IPS-20b (cell line): ENCODE measurements around the gene RAP1A.
A peak's percentile ranks its signal among the peaks of the same experiment; 100 is the strongest.

Experiments
- H3K27ac ChIP-seq: one replicate; pipeline ENCODE4 v1.5.1; 2013; ENCODE audit warnings: low read length
- H3K27me3 ChIP-seq: 2 replicates; pipeline ENCODE4 v1.6.1; 2013; ENCODE audit warnings: mild to moderate bottlenecking, low read length, inconsistent platforms; ENCODE audit not compliant: insufficient read depth
- H3K36me3 ChIP-seq: 2 replicates; pipeline ENCODE4 v1.6.1; 2013; ENCODE audit warnings: low read depth, mild to moderate bottlenecking, inconsistent platforms, low read length, moderate library complexity; ENCODE audit not compliant: insufficient read depth
- H3K4me1 ChIP-seq: 2 replicates; pipeline ENCODE4 v1.6.1; 2013; ENCODE audit warnings: mild to moderate bottlenecking, control low read depth, inconsistent platforms, low read length, moderate library complexity; ENCODE audit not compliant: insufficient read depth
- H3K4me3 ChIP-seq: 2 replicates; pipeline ENCODE4 v1.5.1; 2013; ENCODE audit warnings: mild to moderate bottlenecking, low read length, inconsistent platforms
- H3K9ac ChIP-seq: 2 replicates; pipeline ENCODE4 v1.6.1; 2013; ENCODE audit warnings: low read depth, mild to moderate bottlenecking, inconsistent platforms, low read length, moderate library complexity
- H3K9me3 ChIP-seq: 2 replicates; pipeline ENCODE4 v1.6.1; 2013; ENCODE audit warnings: mild to moderate bottlenecking, low read depth, low read length, inconsistent platforms; ENCODE audit not compliant: insufficient read depth

Gene RAP1A

DNA sequence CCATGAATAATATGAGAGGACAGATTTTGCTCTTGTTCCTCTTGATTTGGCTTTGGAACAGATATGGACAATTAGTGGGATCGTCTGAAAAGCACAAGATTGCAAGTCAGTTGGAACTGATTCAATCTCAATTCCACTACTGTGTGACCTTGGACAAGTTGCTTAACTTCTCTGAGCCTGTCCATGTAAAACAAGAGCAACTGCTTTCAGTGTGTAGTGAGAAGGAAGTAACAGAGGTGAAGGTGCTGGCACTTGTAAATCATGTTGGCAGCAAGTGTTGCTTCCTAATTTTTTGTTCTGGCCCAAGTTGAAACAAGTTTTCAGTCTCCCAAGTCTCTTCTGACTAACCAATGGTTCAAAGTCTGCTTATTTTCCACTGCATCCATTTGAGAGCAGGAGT is 104.3 kb downstream of the RAP1A start:
- Histone ChIP-seq H3K27me3 (no peaks in the 10 kb centered on the region), H3K9me3 (no peaks in the 10 kb centered on the region), H3K27ac (no peak overlapping the region), H3K9ac (no peak overlapping the region), H3K36me3 (no peaks in the 10 kb centered on the region), H3K4me1 (peaks cover 10% of the 10 kb centered on the region), H3K4me3 (no peak overlapping the region)

DNA sequence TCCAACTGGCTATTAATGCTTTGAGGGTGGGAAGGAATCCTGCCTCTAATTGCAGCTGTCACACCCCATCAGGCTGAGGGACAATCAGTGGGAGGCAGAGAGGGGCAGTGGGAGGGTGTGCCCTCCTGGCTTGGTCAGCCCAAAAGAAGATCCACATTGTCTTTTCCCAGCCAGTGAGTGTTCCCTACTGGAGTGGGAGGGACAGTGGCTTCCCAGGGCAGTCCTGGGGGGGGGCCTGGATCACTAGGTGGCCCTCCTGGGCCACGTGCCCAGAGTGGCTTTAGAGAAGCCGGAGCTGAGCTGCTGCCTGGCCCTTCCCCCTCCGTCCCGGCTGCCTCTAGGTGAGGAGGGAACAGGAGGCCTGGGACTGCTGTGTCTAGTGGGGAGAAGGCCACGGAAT is 105.6 kb downstream of the RAP1A start:
- Histone ChIP-seq H3K36me3 (no peaks in the 10 kb centered on the region), H3K27me3 (no peaks in the 10 kb centered on the region), H3K9ac (no peak overlapping the region), H3K4me3 (no peak overlapping the region), H3K9me3 (no peaks in the 10 kb centered on the region), H3K4me1 (peaks cover 15% of the 10 kb centered on the region), H3K27ac (no peak overlapping the region)

DNA sequence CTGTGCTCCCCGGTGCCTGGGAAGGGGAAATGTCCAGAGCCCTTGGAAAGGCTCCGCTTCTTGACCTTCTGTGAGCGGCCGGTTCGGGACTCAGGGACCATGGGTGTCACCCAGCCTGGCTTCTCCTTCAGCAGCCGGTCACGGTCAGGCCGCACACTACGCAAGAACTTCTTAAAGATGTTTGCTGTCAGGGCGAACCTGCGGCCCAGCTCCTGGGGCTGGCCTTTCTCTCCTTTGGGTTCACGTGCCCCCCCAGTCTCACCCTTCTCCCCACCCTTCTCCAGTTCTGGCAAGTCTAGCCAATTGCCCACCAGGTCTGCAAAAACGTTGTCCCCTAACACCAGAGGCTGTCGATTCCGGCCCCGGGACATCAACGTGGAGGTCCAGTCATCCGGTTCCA is 107.5 kb downstream of the RAP1A start:
- H3K27me3 ChIP-seq, result no peaks in the 10 kb centered on the region
- peaks cover 5% of the 10 kb centered on the region; the same call in 1 of the 2 replicates for H3K4me1 ChIP-seq
- no peaks in the 10 kb centered on the region for H3K36me3 ChIP-seq

DNA sequence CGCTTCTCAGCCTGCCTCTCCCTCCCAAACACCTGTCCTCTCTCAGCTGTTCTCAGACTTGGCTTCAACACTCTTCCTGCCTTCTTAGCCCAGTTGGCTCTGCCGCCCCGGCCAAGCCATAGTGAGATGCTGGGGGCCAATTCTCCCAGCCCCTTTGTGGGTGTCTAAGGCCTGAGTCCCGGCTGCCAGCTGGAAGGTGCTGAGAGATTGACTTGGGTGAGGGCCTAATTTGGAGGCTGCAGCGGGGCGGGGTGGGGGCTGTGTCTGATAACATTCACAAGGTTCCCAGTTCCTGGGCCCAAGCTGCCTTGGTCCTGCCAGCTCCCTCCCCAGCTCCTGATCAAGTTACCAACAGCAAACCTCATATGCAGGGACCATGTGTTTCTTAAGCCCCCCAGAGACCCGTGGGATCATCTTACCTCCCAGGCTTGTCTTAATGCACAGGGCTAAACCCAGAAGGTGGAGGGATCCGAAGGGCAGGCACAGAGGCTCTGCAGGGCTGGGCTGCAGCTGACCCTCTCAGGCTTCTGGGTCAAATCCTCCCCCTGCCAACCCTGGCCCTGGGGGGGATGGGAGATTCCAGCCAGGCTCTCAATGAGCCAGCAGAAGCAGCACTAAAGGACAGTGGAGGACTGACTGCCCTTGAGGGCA is 109.8 kb downstream of the RAP1A start:
- Histone ChIP-seq H3K4me1 (peaks cover 5% of the 10 kb centered on the region; the same call in 1 of the 2 replicates), H3K9ac (no peak overlapping the region), H3K36me3 (no peaks in the 10 kb centered on the region), H3K27me3 (no peaks in the 10 kb centered on the region), H3K4me3 (no peak overlapping the region), H3K9me3 (no peaks in the 10 kb centered on the region), H3K27ac (no peak overlapping the region)

More for the DNA sequence above, 107.5 kb downstream of the RAP1A start:
- Histone ChIP-seq H3K9me3 (no peaks in the 10 kb centered on the region), H3K27ac (no peak overlapping the region), H3K9ac (no peak overlapping the region), H3K4me3 (no peak overlapping the region)

DNA sequence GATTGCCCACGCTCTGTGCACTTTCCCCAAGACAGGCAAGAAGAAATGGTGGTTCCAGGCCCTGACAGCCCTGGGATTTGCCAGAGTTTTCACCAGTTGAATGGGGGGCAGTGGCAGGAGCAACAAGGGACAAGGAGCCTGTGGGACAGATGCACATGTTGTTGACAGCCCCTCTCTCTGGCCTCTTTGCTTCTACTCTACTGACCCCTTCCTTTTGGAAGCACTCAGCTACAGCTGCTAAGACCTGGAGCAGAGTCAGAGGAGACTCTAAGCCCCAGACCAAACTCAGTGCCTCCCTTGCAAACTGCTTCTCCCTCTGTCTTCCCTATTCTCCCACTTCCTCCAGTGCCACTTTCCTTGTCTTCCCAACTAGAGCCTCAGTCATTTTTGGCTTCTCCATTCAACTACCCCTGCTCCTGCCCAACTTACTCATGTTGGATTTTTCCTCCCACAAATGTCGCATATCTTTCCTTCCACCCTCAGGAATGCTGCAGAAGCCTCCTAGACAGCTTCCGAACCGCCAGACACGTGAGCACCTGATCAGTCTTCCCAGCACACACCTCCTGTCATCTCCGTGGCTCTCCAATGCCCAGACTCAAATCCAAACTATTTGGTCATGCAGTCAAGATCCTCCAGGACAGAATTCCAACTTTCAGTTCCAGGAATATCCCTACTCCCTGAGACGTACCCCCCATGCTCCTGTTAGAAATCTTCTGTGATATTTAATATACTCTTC is 110.5 kb downstream of the RAP1A start:
- no peak overlapping the region for H3K4me3 ChIP-seq
- peak overlapping the region; percentile 7; the same call in 1 of the 2 replicates for H3K9ac ChIP-seq

DNA sequence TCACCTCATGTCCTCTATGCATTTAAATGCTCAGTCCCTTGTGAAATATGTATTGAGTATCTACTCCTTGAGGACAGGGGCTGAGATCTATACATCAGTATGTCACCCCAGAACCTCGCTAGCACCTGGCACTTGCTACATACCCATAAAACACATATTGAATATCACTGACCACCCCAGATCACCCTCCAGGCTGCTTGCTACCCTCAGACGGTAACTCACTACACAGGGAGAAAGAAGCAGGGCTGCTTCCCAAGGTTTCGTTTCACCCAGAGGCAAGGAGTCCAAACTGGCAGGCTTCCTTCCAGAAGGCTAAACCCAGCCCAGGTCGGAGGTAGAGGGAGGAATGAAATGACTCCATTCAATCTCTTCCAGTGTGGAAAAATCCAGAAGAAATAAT is 111.1 kb downstream of the RAP1A start:
- no peaks in the 10 kb centered on the region for H3K36me3 ChIP-seq
- H3K4me3 ChIP-seq, result no peak overlapping the region
- peaks cover 11% of the 10 kb centered on the region for H3K4me1 ChIP-seq
- no peaks in the 10 kb centered on the region for H3K9me3 ChIP-seq
- peak overlapping the region; percentile 7; the same call in 1 of the 2 replicates for H3K9ac ChIP-seq
- H3K27ac ChIP-seq, result no peak overlapping the region
- no peaks in the 10 kb centered on the region for H3K27me3 ChIP-seq

More for the DNA sequence above, 110.5 kb downstream of the RAP1A start:
- Histone ChIP-seq H3K4me1 (peaks cover 5% of the 10 kb centered on the region; the same call in 1 of the 2 replicates), H3K36me3 (no peaks in the 10 kb centered on the region), H3K9me3 (no peaks in the 10 kb centered on the region), H3K27ac (no peak overlapping the region), H3K27me3 (no peaks in the 10 kb centered on the region)

DNA sequence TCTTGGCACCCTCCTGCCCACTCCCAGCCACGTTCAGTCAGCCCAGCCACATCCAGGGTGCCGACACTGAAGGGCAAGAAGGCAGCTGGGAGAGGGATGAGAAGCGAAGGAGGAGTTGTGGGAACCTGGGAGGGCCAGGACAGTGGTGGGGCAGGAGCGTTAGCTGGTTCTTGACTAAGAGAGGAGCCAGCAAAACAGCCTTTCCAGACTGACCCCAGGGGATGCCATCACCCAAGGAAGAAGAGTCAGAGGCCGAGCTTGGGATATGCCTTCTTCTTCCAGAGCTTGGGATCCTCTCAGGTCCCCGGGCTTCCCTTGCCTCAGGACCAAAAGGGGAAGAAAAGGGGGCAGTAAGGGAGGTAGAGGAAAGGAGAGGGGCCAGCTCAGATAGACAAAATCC is 112.4 kb downstream of the RAP1A start:
- Histone ChIP-seq H3K4me3 (no peak overlapping the region), H3K4me1 (peaks cover 24% of the 10 kb centered on the region), H3K9ac (no peak overlapping the region), H3K9me3 (no peaks in the 10 kb centered on the region), H3K36me3 (no peaks in the 10 kb centered on the region), H3K27me3 (peaks cover under 1% of the 10 kb centered on the region), H3K27ac (no peak overlapping the region)

DNA sequence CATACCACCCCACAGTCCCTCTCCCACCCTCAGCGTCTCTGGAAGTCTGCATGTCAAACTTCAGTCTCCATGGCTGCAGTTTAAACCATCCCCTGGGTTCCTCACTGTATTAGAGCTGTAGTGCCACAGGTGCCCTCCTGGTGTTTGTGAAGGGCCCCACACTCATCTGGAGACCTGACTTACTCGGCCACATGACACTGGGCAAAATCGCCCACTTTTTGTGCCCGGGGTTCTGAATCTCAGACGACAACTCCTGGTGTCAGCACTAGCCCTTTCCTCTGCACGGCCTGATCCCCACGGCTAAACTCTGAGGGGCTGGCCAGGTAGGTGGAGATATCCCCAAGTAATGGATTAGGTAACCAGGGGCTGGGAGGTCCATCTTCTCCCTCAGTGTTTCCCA is 113.1 kb downstream of the RAP1A start:
- Histone ChIP-seq H3K9me3 (no peaks in the 10 kb centered on the region), H3K9ac (no peak overlapping the region), H3K4me3 (no peak overlapping the region), H3K4me1 (peaks cover 31% of the 10 kb centered on the region), H3K27ac (no peak overlapping the region), H3K27me3 (peaks cover 8% of the 10 kb centered on the region), H3K36me3 (no peaks in the 10 kb centered on the region)

DNA sequence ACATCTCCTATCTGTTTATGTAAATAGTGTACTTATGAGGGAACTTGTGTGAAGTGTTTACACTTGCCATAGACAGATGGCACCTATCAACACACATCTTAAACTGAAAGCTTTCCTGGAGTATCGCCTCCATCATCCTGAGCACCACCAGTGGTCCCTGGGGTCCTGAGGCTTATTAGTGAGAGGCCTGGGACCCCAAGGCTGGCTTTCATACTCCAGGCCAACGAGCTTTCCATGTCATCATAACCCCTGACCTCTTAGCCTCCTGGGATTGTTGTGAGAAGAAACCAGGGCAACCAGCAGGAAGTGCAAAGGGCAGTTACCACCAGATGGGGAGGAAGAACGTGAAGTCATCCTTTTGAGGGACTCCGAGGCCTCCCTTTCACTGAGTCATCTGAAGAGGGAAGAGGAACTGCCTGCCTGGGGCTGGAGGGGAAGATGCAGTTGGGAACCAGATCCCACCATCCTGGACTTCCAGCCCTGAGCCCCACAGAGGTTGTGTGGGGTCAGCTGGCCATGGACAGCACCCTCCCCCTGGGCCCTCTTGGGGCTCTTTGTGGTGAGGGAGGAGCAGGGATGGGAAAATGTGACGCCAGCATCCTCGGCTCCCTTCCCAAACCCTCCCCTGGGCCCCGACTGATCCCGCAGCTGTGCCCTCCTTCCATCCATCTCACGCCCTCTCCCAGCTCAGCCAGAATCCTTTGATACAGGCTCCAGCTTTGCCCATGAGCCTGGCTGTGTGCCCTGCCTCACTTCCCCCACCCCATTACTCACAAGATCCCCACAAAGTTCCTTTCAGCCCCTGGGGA is 113.8 kb downstream of the RAP1A start:
- no peak overlapping the region for H3K4me3 ChIP-seq
- H3K27ac ChIP-seq, result no peak overlapping the region
- H3K9me3 ChIP-seq, result no peaks in the 10 kb centered on the region
- H3K9ac ChIP-seq, result no peak overlapping the region
- peaks cover 35% of the 10 kb centered on the region for H3K4me1 ChIP-seq
- H3K36me3 ChIP-seq, result no peaks in the 10 kb centered on the region
- H3K27me3 ChIP-seq, result peaks cover 14% of the 10 kb centered on the region

DNA sequence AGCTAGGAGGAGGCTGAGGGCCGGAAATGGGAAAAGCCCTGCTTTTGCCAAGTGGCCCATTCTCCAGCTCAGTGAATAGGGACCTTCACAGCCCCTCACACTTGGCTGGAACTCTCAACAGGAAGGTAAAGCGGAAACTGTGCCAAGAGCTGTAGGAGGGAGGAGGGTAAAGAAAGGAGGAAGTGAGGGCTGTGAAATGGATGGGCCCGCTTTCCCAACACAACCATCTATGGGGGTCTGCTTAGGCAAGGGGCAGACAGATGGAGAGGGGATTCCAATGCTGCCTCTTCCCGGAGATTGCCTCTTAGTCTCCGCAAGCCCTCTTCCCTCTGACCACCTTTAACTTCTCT is 114.4 kb downstream of the RAP1A start:
- Histone ChIP-seq H3K9ac (no peak overlapping the region), H3K4me3 (no peak overlapping the region), H3K27me3 (peaks cover 14% of the 10 kb centered on the region), H3K27ac (no peak overlapping the region), H3K36me3 (no peaks in the 10 kb centered on the region), H3K4me1 (peaks cover 35% of the 10 kb centered on the region), H3K9me3 (no peaks in the 10 kb centered on the region)

DNA sequence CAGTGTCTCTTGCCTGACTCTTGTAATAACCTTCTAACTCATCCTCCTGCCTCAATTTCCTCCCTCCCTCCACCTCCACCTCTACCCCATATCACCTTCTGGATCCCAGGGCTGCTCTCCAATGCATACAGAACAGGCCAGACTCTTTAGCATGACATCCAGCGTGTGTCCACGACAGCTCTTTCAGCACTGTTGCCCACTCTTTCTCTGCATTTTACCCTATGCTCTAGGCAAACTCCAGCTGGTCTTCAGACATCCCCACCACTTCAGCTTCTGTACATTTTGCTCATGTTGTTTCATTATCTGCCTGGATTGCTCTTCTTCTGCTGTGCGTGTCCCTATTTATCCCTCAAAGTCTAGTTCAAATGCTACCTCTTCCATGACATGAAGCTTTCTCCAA is 114.8 kb downstream of the RAP1A start:
- Histone ChIP-seq H3K9ac (no peak overlapping the region), H3K4me1 (peaks cover 35% of the 10 kb centered on the region), H3K4me3 (no peak overlapping the region), H3K27me3 (peaks cover 14% of the 10 kb centered on the region), H3K9me3 (no peaks in the 10 kb centered on the region), H3K27ac (no peak overlapping the region), H3K36me3 (no peaks in the 10 kb centered on the region)
